HEK293 (cell line): ENCODE results near the gene STAP2.

Experiments
- CTCF ChIA-PET: fragments of 350-600 bp; formaldehyde crosslinking; extraction: SDS; loops from one replicate; lab custom pipeline; 2021; ENCODE audit warnings: antibody characterized with exemption; lab: Yijun Ruan, JAX
- POLR2A ChIA-PET: fragments of 300-600 bp; formaldehyde crosslinking; extraction: SDS; loops from one replicate; lab custom pipeline; 2020; ENCODE audit warnings: antibody characterized with exemption, inconsistent platforms; lab: Yijun Ruan, JAX
- H3K27ac ChIP-seq: fragments of 200-500 bp; sonication (Bioruptor generic); 2 replicates; pipeline ENCODE4 v1.5.1; 2014; ENCODE audit warnings: low read depth, low read length, control low read depth, inconsistent platforms; ENCODE audit errors: extremely low read depth
- H3K36me3 ChIP-seq, 2 experiments: fragments of 200-500 bp in 1 of 2; sonication (Bioruptor generic) in 1 of 2; 1 replicate in 1 of 2; 2 replicates in 1 of 2; pipeline ENCODE4 v1.5.1; 2014 to 2017; ENCODE audit warnings: inconsistent platforms in 2 of 2, low read length in 2 of 2; ENCODE audit not compliant: control insufficient read depth in 2 of 2, insufficient read depth in 1 of 2
- H3K4me1 ChIP-seq: fragments of 200-500 bp; sonication (Bioruptor generic); 2 replicates; pipeline ENCODE4 v1.5.1; 2014; ENCODE audit warnings: mild to moderate bottlenecking, low read length, inconsistent platforms; ENCODE audit not compliant: control insufficient read depth, insufficient read depth
- H3K4me3 ChIP-seq: 2 replicates; pipeline ENCODE4 v1.5.1; 2011; ENCODE audit warnings: low read depth, mild to moderate bottlenecking, control low read depth, low read length, moderate library complexity
- H3K9me3 ChIP-seq: fragments of 200-500 bp; sonication (Bioruptor generic); 2 replicates; pipeline ENCODE4 v1.5.1; 2014; ENCODE audit warnings: low read depth, low read length, inconsistent platforms; ENCODE audit not compliant: control insufficient read depth, insufficient read depth
- AEBP2 ChIP-seq: fragments of 450-650 bp; formaldehyde crosslinking; IDR thresholded peaks from 2 replicates; pipeline ENCODE4 v1.5.1; 2016; ENCODE audit warnings: missing biosample characterization, missing genetic modification characterization, borderline replicate concordance
- GLI2 ChIP-seq: fragments of 450-650 bp; formaldehyde crosslinking; IDR thresholded peaks from 2 replicates; pipeline ENCODE4; 2017; ENCODE audit warnings: missing biosample characterization, missing genetic modification characterization, low read depth, borderline replicate concordance
- ZBTB11 ChIP-seq: fragments of 450-650 bp; formaldehyde crosslinking; conservative IDR thresholded peaks from 2 replicates; pipeline ENCODE4 v1.5.1; 2016; ENCODE audit warnings: low read depth, missing biosample characterization, missing genetic modification characterization
- ZBTB21 ChIP-seq: fragments of 450-650 bp; formaldehyde crosslinking; IDR thresholded peaks from 2 replicates; pipeline ENCODE4 v1.5.1; 2017; ENCODE audit warnings: missing biosample characterization, missing genetic modification characterization
- ZBTB48 ChIP-seq: fragments of 450-650 bp; formaldehyde crosslinking; IDR thresholded peaks from 2 replicates; pipeline ENCODE4 v1.5.1; 2016; ENCODE audit warnings: missing biosample characterization, missing genetic modification characterization
- ZFP41 ChIP-seq: fragments of 450-650 bp; formaldehyde crosslinking; IDR thresholded peaks from 2 replicates; pipeline ENCODE4 v1.5.1; 2016; ENCODE audit warnings: missing biosample characterization, missing genetic modification characterization, borderline replicate concordance
- ZNF23 ChIP-seq: fragments of 450-650 bp; formaldehyde crosslinking; IDR thresholded peaks from 2 replicates; pipeline ENCODE4 v1.5.1; 2016; ENCODE audit warnings: missing biosample characterization, missing genetic modification characterization, borderline replicate concordance
- ZNF239 ChIP-seq: fragments of 450-650 bp; formaldehyde crosslinking; IDR thresholded peaks from 2 replicates; pipeline ENCODE4 v1.5.1; 2016; ENCODE audit warnings: missing biosample characterization, missing genetic modification characterization
- ZNF341 ChIP-seq: fragments of 450-650 bp; formaldehyde crosslinking; IDR thresholded peaks from 2 replicates; pipeline ENCODE4; 2016; ENCODE audit warnings: low read depth, missing biosample characterization, missing genetic modification characterization
- ZNF394 ChIP-seq: fragments of 450-650 bp; formaldehyde crosslinking; IDR thresholded peaks from 2 replicates; pipeline ENCODE4 v1.5.1; 2016; ENCODE audit warnings: missing biosample characterization, missing genetic modification characterization, mild to moderate bottlenecking, moderate library complexity, borderline replicate concordance
- ZNF426 ChIP-seq: fragments of 450-650 bp; formaldehyde crosslinking; IDR thresholded peaks from 2 replicates; pipeline ENCODE4 v1.5.1; 2017; ENCODE audit warnings: missing biosample characterization, missing genetic modification characterization, mild to moderate bottlenecking, inconsistent platforms, moderate library complexity
- ZNF449 ChIP-seq: fragments of 450-650 bp; formaldehyde crosslinking; IDR thresholded peaks from 2 replicates; pipeline ENCODE4 v1.5.1; 2017; ENCODE audit warnings: missing biosample characterization, mild to moderate bottlenecking, missing genetic modification characterization, moderate library complexity
- ZNF488 ChIP-seq: fragments of 450-650 bp; formaldehyde crosslinking; IDR thresholded peaks from 2 replicates; pipeline ENCODE4 v1.5.1; 2016; ENCODE audit warnings: missing biosample characterization, missing genetic modification characterization
- ZNF548 ChIP-seq: fragments of 450-650 bp; formaldehyde crosslinking; IDR thresholded peaks from 2 replicates; pipeline ENCODE4 v1.5.1; 2016; ENCODE audit warnings: missing biosample characterization, missing genetic modification characterization
- ZNF600 ChIP-seq: fragments of 450-650 bp; formaldehyde crosslinking; IDR thresholded peaks from 2 replicates; pipeline ENCODE4 v1.5.1; 2016; ENCODE audit warnings: missing biosample characterization, missing genetic modification characterization
- ZNF623 ChIP-seq: fragments of 450-650 bp; formaldehyde crosslinking; IDR thresholded peaks from 2 replicates; pipeline ENCODE4 v1.5.1; 2016; ENCODE audit warnings: missing biosample characterization, missing genetic modification characterization
- ZNF701 ChIP-seq: fragments of 450-650 bp; formaldehyde crosslinking; IDR thresholded peaks from 2 replicates; pipeline ENCODE4 v1.5.1; 2016; ENCODE audit warnings: missing biosample characterization, missing genetic modification characterization
- ZSCAN16 ChIP-seq: fragments of 450-650 bp; formaldehyde crosslinking; IDR thresholded peaks from 2 replicates; pipeline ENCODE4 v1.5.1; 2016; ENCODE audit warnings: missing biosample characterization, missing genetic modification characterization
- ZSCAN5A ChIP-seq: fragments of 450-650 bp; formaldehyde crosslinking; IDR thresholded peaks from 2 replicates; pipeline ENCODE4 v1.5.1; 2016; ENCODE audit warnings: missing biosample characterization, missing genetic modification characterization

The STAP2 gene

GRCh38 chr19:4303819-4304537, 34.6 kb downstream of the STAP2 start (continued):
- no peak for TF ChIP-seq ZNF394
- no peak for TF ChIP-seq ZNF548

GRCh38 chr19:4302243-4302640, 36.4 kb downstream of the STAP2 start, which contains the start of gene TMIGD2:
Gene TMIGD2, minus strand, starts transcription at chr19:4302389. Its CDS starts 4 bp downstream, at chr19:4302385.
- peaks cover 0 to 13% of the 10 kb centered on the region in 2 experiments; a peak in 2 of 3 replicates for H3K36me3 ChIP-seq
- H3K4me3 ChIP-seq, result no peak within 1 kb of the TSS
- ChIA-PET POLR2A (no interaction called here), CTCF (interaction anchor here (1.7 kb wide), 1 partner anchor 35 kb away, joined by 6 read pairs; no protein-coding TSS in a partner anchor)
- H3K4me1 ChIP-seq, result no peaks in the 10 kb centered on the region
- no peak for TF ChIP-seq ZBTB48 (tag by site-specific recombination)
- no peak for TF ChIP-seq ZNF394
- no peak for TF ChIP-seq ZNF449 (tag by site-specific recombination)
- TF ChIP-seq AEBP2 (tag by site-specific recombination), result no peak
- no peak for TF ChIP-seq ZNF623 (tag by site-specific recombination)
- no peak for TF ChIP-seq ZBTB11 (tag by site-specific recombination)
- no peak for TF ChIP-seq ZNF426
- no peak for TF ChIP-seq ZNF488 (tag by site-specific recombination)
- no peak for TF ChIP-seq ZNF341
- TF ChIP-seq ZNF23, result no peak
- no peak for TF ChIP-seq ZBTB21 (tag by site-specific recombination)
- no peak for TF ChIP-seq ZNF600 (tag by site-specific recombination)
- TF ChIP-seq ZSCAN5A (tag by site-specific recombination), result no peak
- no peak for TF ChIP-seq GLI2
- no peak for TF ChIP-seq ZFP41
- no peak for TF ChIP-seq ZNF239 (tag by site-specific recombination)
- no peak for TF ChIP-seq ZSCAN16
- no peak for TF ChIP-seq ZNF701
- H3K27ac ChIP-seq, result no peak within 1 kb of the TSS
- H3K9me3 ChIP-seq, result no peaks in the 10 kb centered on the region
